Measurements from ENCODE around the gene AMOTL1.

GRCh38 chr11:94885133-94885532, 117.0 kb downstream of the AMOTL1 start:
- TF ChIP-seq ARNT (IDR thresholded peaks at IDR 0.05) (no peak), ZNF384 (IDR thresholded peaks at IDR 0.05) (no peak)
